BJ (cell line): ENCODE measurements around the gene TMEM273. TPM values are rescaled to one million over a fixed set of nuclear protein-coding genes. Genes with fewer than 3 reads are reported as not detected.

Experiments
- CTCF ChIA-PET: fragments of 350-600 bp; formaldehyde crosslinking; extraction: SDS; loops from one replicate; lab custom pipeline; 2021; ENCODE audit warnings: antibody characterized with exemption, inconsistent platforms; lab: Yijun Ruan, JAX
- POLR2A ChIA-PET: fragments of 300-600 bp; sonication (Branson Sonifier 250); formaldehyde crosslinking; extraction: SDS; loops from one replicate; lab custom pipeline; 2021; ENCODE audit warnings: antibody characterized with exemption; lab: Charles Lee
- DNase-seq: peaks from one replicate; pipeline ENCODE4 v3.0.0-alpha.2; 2011; ENCODE audit warnings: low read depth
- H3K27me3 ChIP-seq: 2 replicates; pipeline ENCODE4 v1.6.0; 2011; ENCODE audit warnings: low read length; ENCODE audit not compliant: control insufficient read depth, insufficient read depth
- H3K36me3 ChIP-seq: 2 replicates; pipeline ENCODE4 v1.5.1; 2011; ENCODE audit warnings: low read length; ENCODE audit not compliant: control insufficient read depth, insufficient read depth
- H3K4me3 ChIP-seq: 2 replicates; pipeline ENCODE4 v1.5.1; 2011; ENCODE audit warnings: low read depth, mild to moderate bottlenecking, control low read depth, low read length
- polyA plus RNA-seq: library from polyadenylated mRNA; depleted of rRNA; stranded (reverse); fragments of >200 nt; gene quantifications from 2 replicates; pipeline ENCODE4 v1.2.3, GENCODE V29; 2011; rRNA removed
- TF ChIP-seq, protein P1 (sequence below): IDR thresholded peaks from 2 replicates; pipeline ENCODE4 v1.5.1; 2011; ENCODE audit warnings: low read depth, mild to moderate bottlenecking, control low read depth, inconsistent platforms, low read length, moderate library complexity; ENCODE audit not compliant: insufficient read depth

TMEM273 gene
- polyA plus RNA-seq, 1 experiment = not detected

DNA sequence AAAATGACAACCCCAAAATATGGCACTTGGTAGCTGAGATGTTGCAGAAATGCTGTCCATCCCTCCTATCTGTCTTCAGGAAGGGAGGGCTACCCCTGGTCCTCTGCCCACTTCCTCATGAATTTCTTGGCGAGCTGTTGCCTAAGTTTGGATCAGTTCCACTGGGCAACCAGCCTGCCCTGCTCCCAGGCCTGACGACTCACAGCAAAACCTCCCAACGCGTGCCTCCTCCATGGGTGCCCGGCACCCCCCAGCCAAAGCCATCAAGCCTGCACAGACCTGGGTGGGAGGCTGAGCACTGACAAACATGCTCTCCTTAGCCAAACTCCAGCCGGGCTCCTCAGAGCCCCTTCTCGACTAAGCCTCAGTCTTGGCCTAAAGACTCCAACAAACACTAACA lies 81.7 kb downstream of the TMEM273 start:
- Histone ChIP-seq H3K4me3 (no peak overlapping the region), H3K27me3 (no peaks in the 10 kb centered on the region), H3K36me3 (no peaks in the 10 kb centered on the region; the same call in none of the 2 replicates)
- DNase-seq = no peak
- CTCF ChIA-PET = interaction anchor here (0.7 to 0.8 kb wide), 2 partner anchors 10 to 64 kb away, joined by 3 read pairs; no protein-coding TSS in a partner anchor
- POLR2A ChIA-PET = no interaction called here
- TF ChIP-seq, protein P1, sequence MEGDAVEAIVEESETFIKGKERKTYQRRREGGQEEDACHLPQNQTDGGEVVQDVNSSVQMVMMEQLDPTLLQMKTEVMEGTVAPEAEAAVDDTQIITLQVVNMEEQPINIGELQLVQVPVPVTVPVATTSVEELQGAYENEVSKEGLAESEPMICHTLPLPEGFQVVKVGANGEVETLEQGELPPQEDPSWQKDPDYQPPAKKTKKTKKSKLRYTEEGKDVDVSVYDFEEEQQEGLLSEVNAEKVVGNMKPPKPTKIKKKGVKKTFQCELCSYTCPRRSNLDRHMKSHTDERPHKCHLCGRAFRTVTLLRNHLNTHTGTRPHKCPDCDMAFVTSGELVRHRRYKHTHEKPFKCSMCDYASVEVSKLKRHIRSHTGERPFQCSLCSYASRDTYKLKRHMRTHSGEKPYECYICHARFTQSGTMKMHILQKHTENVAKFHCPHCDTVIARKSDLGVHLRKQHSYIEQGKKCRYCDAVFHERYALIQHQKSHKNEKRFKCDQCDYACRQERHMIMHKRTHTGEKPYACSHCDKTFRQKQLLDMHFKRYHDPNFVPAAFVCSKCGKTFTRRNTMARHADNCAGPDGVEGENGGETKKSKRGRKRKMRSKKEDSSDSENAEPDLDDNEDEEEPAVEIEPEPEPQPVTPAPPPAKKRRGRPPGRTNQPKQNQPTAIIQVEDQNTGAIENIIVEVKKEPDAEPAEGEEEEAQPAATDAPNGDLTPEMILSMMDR = no peak

DNA sequence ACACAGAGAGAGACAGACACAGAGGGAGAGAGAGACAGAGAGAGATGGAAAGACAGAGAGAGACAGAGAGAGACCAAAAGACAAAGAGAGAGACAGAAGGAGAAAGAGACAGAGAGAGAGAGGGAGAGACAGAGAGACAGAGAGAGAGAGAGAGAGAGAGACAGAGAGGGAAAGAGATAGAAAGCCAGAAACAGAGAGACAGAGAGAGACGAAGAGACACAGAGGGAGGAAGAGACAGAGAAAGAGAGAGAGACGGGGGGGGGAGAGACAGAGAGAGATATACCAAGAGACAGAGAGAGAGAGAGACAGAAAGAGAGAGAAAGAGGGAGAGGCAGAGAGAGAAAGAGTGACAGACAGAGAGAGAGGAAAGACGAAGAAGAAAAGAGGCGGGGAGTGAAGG lies 83.1 kb downstream of the TMEM273 start:
- no peak for DNase-seq
- no peak overlapping the region for H3K4me3 ChIP-seq
- TF ChIP-seq, protein P1 = no peak
- CTCF ChIA-PET = no interaction called here
- H3K27me3 ChIP-seq = no peaks in the 10 kb centered on the region
- POLR2A ChIA-PET = no interaction called here
- no peaks in the 10 kb centered on the region for H3K36me3 ChIP-seq

Other genes starting within 250 kb of the TMEM273 start
- not detected in 2 replicates for gene LRRC18, start 248.6 kb downstream of the TMEM273 start, polyA plus RNA-seq
- gene VSTM4, start 72.9 kb downstream of the TMEM273 start, polyA plus RNA-seq = 2.8 and 4.4 TPM in 2 replicates
- gene FAM170B, start 54.4 kb downstream of the TMEM273 start, polyA plus RNA-seq = not detected in 2 replicates
- gene C10orf71, start 110.8 kb upstream of the TMEM273 start, polyA plus RNA-seq = not detected in 2 replicates
- 0.04 and 0.06 TPM in 2 replicates for gene DRGX, start 207.7 kb upstream of the TMEM273 start, polyA plus RNA-seq